GM21723 (cell line): ENCODE results near the gene PAM.
"Not testable (repeated sequence)": the region's sequence is repeated elsewhere in the genome, so short reads cannot be mapped to it uniquely, and the experiment has no call there.

ENCODE experiments used
- ATAC-seq: cut with Tn5 transposase; IDR thresholded peaks from one replicate; pipeline ENCODE4 v1.9.1; 2021; ENCODE audit warnings: mild to moderate bottlenecking, moderate library complexity; ENCODE audit not compliant: unreplicated experiment

Gene PAM

DNA sequence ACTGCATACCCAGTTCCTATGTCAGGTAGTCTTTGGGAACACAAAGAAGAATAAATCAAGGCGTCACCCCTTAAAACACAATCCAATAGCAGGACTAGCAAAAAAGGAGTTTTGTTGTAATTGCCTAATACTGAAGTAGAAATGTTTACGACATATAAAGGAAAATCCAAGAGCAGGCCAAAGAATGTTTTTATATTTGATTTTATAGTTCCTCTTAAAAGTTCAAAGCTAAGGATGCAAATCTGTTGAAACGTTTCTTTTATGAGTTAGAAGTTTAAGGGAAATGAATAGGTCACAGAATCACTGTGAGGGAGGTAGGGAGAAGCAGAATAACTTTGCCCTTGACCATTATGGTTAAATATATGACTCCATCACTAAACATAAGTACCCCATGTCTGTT, 136.1 kb downstream of the PAM start:
- no peak for ATAC-seq

- ATAC-seq, result no peak
These were observed 138.8 kb downstream of the PAM start for GRCh38 chr5:102893942-102894341.

- ATAC-seq, result no peak
These were observed 140.1 kb downstream of the PAM start for GRCh38 chr5:102895234-102895633.

DNA sequence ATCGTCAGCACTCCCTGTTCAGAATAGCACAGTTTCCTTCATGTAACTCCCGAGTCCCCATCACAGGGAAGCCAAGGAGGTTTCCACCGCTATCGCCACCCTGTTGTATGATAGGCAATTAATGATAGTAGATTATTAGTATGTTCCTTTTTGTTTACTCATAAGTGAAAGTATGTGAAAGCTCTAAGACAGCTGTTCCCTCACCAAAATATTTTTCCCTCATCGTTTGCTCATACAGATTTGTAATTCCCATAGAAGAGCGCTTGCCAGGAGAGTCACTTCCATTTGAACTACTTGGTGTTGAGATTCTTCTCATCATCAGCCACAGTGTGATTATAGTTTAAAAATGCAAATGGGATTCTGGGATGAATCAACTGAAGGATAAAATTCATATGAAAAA, 140.9 kb downstream of the PAM start:
- no peak for ATAC-seq

GRCh38 chr5:102901424-102902134, 146.5 kb downstream of the PAM start:
- no peak for ATAC-seq

- ATAC-seq, result no peak
These were observed 147.0 kb downstream of the PAM start for GRCh38 chr5:102902135-102902448.

GRCh38 chr5:102902647-102903046, 147.5 kb downstream of the PAM start:
- ATAC-seq, result no peak

- ATAC-seq, result no peak
These were observed 148.2 kb downstream of the PAM start for GRCh38 chr5:102903074-102903871.

DNA sequence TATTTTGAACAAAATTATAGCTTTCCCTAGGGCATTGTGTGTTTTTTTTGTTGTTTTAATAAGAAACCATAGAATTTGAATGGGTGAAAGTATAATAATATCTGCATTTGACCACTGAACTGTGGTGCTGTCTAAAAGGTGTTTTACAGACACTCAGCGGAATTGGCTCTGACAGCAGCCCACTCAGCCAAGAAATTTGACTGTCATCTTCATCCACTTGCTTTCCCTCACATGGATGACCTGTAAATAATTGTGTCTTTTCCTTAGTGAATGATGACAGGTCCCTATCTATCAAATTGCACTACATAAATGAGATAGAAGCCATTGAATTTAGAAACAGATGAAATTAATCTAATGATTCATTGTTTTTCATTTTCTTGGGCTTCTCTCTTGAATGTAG, 150.0 kb downstream of the PAM start:
- no peak for ATAC-seq

- ATAC-seq, result not testable (repeated sequence)
These were observed 152.0 kb downstream of the PAM start for GRCh38 chr5:102907099-102907498.

GRCh38 chr5:102910240-102911226, 155.4 kb downstream of the PAM start:
- ATAC-seq, result no peak

DNA sequence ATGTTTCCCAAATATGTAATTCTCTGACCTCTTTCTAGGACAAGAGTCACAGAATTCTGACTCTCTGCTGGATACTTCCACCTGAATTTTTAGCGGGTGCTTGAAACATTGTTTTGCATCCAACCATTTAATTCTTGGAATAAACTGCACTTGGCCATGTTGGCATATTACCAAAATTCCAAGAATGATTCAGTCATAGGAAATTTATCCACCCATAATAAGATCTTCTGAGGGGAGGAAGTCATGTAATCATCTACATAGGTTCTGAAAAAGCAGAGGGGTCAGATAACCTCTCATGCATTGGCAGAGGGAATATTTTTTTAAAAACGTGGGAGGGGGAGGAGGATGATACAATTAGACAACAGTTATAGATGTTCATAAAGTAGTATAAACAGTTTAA, 156.9 kb downstream of the PAM start:
- no peak for ATAC-seq

- no peak for ATAC-seq
These were observed 161.0 kb downstream of the PAM start for GRCh38 chr5:102916109-102916508.

- ATAC-seq, result no peak
These were observed 164.0 kb downstream of the PAM start for GRCh38 chr5:102918986-102919610.

DNA sequence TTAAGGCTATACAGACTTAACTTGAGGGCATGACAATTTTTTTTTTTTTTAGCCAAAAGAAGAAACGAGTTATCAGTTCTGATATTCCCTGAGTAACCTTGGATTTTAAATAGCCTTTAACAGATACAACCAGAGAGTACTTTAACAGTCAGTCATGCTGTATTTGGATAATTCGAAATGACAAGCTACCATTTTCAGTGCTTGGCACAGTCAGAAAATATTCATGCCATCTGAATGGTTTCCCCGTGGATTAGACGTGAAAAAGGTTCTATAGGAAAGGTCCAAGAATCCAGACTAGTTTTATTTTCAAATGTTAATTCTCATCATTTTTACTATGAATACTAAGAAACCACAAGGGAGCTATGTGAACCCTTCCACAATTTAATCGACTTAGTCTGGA, 165.7 kb downstream of the PAM start:
- ATAC-seq, result no peak

DNA sequence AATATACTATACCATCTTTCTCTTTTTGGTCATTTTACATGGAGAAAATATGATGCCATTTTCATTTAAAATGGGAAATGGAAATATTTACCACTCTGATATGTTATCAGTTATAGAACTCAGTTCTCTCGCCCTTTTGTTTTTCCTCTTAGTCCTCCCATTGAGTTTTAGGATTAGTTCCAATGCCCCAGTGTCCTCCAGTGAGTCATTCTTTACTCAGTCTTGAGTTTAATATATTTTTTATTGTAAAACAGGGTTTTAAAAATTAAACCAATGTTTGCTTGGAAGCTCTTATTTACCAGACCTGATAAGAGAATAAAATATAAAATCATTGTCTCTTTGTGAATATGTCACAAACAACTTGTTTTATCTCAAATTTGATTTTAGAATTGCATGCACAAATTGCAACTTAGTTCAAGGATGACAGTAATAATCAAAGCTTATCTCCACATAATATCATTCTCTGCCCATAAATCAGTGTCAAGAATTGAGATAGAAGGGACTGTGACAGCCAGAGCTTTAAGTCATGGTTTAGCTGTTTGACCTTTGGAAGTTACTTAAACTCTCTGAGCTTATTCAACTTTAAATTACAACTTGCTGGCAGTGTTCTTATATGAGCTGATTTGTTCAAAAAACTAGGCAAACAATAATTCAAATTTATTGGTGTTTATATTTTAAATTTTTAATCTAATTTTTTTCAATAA, 166.4 kb downstream of the PAM start:
- no peak for ATAC-seq

- no peak for ATAC-seq
These were observed 167.1 kb downstream of the PAM start for GRCh38 chr5:102922111-102922720.

GRCh38 chr5:102922799-102923477, 167.8 kb downstream of the PAM start:
- ATAC-seq, result no peak

DNA sequence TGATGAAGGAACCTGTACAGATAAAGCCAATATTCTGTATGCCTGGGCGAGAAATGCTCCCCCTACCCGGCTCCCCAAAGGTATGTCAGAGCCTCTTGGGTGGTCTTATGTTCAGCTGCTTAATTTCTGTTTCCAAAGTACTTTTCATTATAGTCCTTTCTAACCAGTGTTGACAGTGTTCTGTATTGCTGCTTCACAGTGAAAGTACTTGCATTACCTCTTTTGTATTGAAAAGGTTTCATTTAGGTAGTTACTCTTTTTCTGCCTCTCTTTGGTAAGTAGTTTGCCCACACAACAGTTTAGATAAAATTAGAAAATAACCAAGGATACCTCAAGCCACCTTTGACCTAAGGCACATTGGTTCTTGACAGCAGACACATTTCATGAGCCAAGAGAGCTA, 169.9 kb downstream of the PAM start:
- ATAC-seq, result peak; percentile 44
